GM23338 (cell line): ENCODE results near the gene TTC12. TPM values are rescaled to one million over a fixed set of nuclear protein-coding genes. Genes with fewer than 3 reads are reported as not detected.

Source experiments
- ATAC-seq: fragments of 200-7000 bp; cut with Tn5 transposase; 3 replicates; pipeline ENCODE4 v1.9.1; 2020
- DNase-seq: peaks from one replicate; pipeline ENCODE4 v3.0.0-alpha.2; 2015; ENCODE audit warnings: low spot score
- H2AFZ ChIP-seq: fragments of 200-600 bp; sonication (generic); 2 replicates; pipeline ENCODE4 v1.8.0; 2016; ENCODE audit warnings: antibody characterized with exemption, mild to moderate bottlenecking, moderate library complexity
- H3F3A ChIP-seq: fragments of 200-600 bp; sonication (generic); replicated peaks from 2 replicates; pipeline ENCODE4 v1.8.0; 2017; ENCODE audit warnings: antibody characterized with exemption, mixed run types, low read depth
- H3K27ac ChIP-seq: fragments of 200-600 bp; sonication (generic); 2 replicates; pipeline ENCODE4 v1.6.1; 2016; ENCODE audit warnings: low read depth
- H3K27me3 ChIP-seq: fragments of 200-600 bp; sonication (generic); 2 replicates; pipeline ENCODE4 v1.8.0; 2016; ENCODE audit warnings: mild to moderate bottlenecking, mixed run types, moderate library complexity; ENCODE audit not compliant: insufficient read depth
- H3K36me3 ChIP-seq: fragments of 200-600 bp; sonication (generic); 2 replicates; pipeline ENCODE4 v1.8.0; 2016; ENCODE audit warnings: mild to moderate bottlenecking; ENCODE audit not compliant: insufficient read depth
- H3K4me1 ChIP-seq: fragments of 200-600 bp; sonication (generic); 2 replicates; pipeline ENCODE4 v1.8.0; 2016; ENCODE audit warnings: mild to moderate bottlenecking, moderate library complexity; ENCODE audit not compliant: insufficient read depth
- H3K4me2 ChIP-seq: fragments of 200-600 bp; sonication (generic); 2 replicates; pipeline ENCODE4 v1.7.1; 2017; ENCODE audit warnings: mixed run types
- H3K4me3 ChIP-seq: fragments of 200-600 bp; sonication (generic); 2 replicates; pipeline ENCODE4 v1.6.1; 2016; ENCODE audit warnings: mixed run types
- H3K79me2 ChIP-seq: fragments of 200-600 bp; sonication (generic); replicated peaks from 2 replicates; pipeline ENCODE4 v1.8.0; 2017; ENCODE audit warnings: mild to moderate bottlenecking; ENCODE audit not compliant: insufficient read depth
- H3K9me2 ChIP-seq: fragments of 200-600 bp; sonication (generic); 2 replicates; pipeline ENCODE4 v1.8.0; 2017; ENCODE audit not compliant: insufficient read depth
- H4K20me1 ChIP-seq: fragments of 200-600 bp; sonication (generic); replicated peaks from 2 replicates; pipeline ENCODE4 v1.8.0; 2017; ENCODE audit warnings: mild to moderate bottlenecking; ENCODE audit not compliant: insufficient read depth
- H3K27ac Mint-ChIP-seq: 2 replicates; pipeline ENCODE4 v1.8.0; 2020; ENCODE audit warnings: inconsistent platforms, mild to moderate bottlenecking, moderate library complexity, mixed read lengths
- H3K27me3 Mint-ChIP-seq: 3 replicates; pipeline ENCODE4 v1.8.0; 2022; ENCODE audit warnings: low read depth, mild to moderate bottlenecking, moderate library complexity, mixed read lengths, inconsistent platforms; ENCODE audit not compliant: insufficient read depth, poor library complexity
- H3K36me3 Mint-ChIP-seq: 3 replicates; pipeline ENCODE4 v1.8.0; 2021; ENCODE audit warnings: low read depth, mild to moderate bottlenecking, inconsistent platforms, moderate library complexity, mixed read lengths
- H3K4me1 Mint-ChIP-seq: 3 replicates; pipeline ENCODE4 v1.8.0; 2020; ENCODE audit warnings: mild to moderate bottlenecking, inconsistent platforms, mixed read lengths
- H3K4me3 Mint-ChIP-seq: 3 replicates; pipeline ENCODE4 v1.8.0; 2021; ENCODE audit warnings: moderate library complexity, mild to moderate bottlenecking, inconsistent platforms, mixed read lengths
- H3K9me3 Mint-ChIP-seq: 3 replicates; pipeline ENCODE4 v1.8.0; 2020; ENCODE audit warnings: moderate library complexity, mild to moderate bottlenecking, inconsistent platforms, mixed read lengths
- CREB1 ChIP-seq: fragments of 250-450 bp; sonication (Bioruptor Pico); IDR thresholded peaks from 2 replicates; pipeline ENCODE4 v1.5.0; 2020; ENCODE audit warnings: low read depth, mild to moderate bottlenecking, moderate library complexity
- EZH2phosphoT487 ChIP-seq: fragments of 200-600 bp; sonication (generic); IDR thresholded peaks from one replicate; pipeline ENCODE4 v1.8.1; 2018; ENCODE audit warnings: antibody characterized with exemption; ENCODE audit not compliant: unreplicated experiment
- polyA plus RNA-seq: library from polyadenylated mRNA; unstranded; fragments of >200 nt; fragmentation: Nextera tagmentation; extraction: Ambion mirVana; gene quantifications from 2 replicates; pipeline ENCODE4 v1.2.1, GENCODE V29; 2016
- total RNA-seq: library from RNA; depleted of rRNA; stranded (reverse); fragments of >200 nt; shearing (Covaris generic); gene quantifications from 2 replicates; pipeline ENCODE4 v1.2.3, GENCODE V29; 2014
- TF ChIP-seq, protein P1 (sequence below), 2 experiments: fragments of 200-600 bp in 1 of 2; sonication (generic) in 1 of 2; conservative IDR thresholded peaks; 2 replicates each; pipeline versions ENCODE4 v1.5.1 to v1.6.1; 2016 to 2017; ENCODE audit warnings: antibody characterized with exemption in 2 of 2, low read depth in 2 of 2, mild to moderate bottlenecking in 2 of 2, moderate library complexity in 1 of 2
- TF ChIP-seq, protein P2 (sequence below): fragments of 250-450 bp; sonication (Bioruptor Pico); IDR thresholded peaks from 2 replicates; pipeline ENCODE4 v1.5.0; 2020; ENCODE audit warnings: mild to moderate bottlenecking, moderate library complexity

Gene TTC12
- total and polyA plus RNA-seq, 2 experiments from 2014 or later, result 3.4 to 12.5 TPM

DNA sequence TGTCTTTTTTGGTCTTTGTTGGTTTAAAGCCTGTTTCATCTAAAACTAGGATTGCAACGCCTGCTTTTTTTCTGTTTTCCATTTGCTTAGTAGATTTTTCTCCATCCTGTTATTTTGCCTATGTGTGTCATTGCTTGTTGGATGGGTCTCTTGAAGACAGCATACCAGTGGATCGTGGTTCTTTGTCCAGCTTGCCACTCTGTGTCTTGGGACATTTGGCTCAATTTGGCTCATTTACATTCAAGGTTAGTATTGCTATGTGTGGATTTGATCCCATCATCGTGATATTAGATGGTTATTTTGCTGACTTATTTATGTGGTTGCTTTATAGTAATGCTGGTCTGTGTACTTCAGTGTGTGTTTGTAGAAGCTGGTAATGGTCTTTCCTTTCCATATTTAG is 41.8 kb downstream of the TTC12 start (continued):
- TF ChIP-seq, protein P1, sequence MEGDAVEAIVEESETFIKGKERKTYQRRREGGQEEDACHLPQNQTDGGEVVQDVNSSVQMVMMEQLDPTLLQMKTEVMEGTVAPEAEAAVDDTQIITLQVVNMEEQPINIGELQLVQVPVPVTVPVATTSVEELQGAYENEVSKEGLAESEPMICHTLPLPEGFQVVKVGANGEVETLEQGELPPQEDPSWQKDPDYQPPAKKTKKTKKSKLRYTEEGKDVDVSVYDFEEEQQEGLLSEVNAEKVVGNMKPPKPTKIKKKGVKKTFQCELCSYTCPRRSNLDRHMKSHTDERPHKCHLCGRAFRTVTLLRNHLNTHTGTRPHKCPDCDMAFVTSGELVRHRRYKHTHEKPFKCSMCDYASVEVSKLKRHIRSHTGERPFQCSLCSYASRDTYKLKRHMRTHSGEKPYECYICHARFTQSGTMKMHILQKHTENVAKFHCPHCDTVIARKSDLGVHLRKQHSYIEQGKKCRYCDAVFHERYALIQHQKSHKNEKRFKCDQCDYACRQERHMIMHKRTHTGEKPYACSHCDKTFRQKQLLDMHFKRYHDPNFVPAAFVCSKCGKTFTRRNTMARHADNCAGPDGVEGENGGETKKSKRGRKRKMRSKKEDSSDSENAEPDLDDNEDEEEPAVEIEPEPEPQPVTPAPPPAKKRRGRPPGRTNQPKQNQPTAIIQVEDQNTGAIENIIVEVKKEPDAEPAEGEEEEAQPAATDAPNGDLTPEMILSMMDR (conservative IDR thresholded peaks at IDR 0.05; ENCODE audit: low read depth in 2 of 2), result no peak
- TF ChIP-seq, protein P2, sequence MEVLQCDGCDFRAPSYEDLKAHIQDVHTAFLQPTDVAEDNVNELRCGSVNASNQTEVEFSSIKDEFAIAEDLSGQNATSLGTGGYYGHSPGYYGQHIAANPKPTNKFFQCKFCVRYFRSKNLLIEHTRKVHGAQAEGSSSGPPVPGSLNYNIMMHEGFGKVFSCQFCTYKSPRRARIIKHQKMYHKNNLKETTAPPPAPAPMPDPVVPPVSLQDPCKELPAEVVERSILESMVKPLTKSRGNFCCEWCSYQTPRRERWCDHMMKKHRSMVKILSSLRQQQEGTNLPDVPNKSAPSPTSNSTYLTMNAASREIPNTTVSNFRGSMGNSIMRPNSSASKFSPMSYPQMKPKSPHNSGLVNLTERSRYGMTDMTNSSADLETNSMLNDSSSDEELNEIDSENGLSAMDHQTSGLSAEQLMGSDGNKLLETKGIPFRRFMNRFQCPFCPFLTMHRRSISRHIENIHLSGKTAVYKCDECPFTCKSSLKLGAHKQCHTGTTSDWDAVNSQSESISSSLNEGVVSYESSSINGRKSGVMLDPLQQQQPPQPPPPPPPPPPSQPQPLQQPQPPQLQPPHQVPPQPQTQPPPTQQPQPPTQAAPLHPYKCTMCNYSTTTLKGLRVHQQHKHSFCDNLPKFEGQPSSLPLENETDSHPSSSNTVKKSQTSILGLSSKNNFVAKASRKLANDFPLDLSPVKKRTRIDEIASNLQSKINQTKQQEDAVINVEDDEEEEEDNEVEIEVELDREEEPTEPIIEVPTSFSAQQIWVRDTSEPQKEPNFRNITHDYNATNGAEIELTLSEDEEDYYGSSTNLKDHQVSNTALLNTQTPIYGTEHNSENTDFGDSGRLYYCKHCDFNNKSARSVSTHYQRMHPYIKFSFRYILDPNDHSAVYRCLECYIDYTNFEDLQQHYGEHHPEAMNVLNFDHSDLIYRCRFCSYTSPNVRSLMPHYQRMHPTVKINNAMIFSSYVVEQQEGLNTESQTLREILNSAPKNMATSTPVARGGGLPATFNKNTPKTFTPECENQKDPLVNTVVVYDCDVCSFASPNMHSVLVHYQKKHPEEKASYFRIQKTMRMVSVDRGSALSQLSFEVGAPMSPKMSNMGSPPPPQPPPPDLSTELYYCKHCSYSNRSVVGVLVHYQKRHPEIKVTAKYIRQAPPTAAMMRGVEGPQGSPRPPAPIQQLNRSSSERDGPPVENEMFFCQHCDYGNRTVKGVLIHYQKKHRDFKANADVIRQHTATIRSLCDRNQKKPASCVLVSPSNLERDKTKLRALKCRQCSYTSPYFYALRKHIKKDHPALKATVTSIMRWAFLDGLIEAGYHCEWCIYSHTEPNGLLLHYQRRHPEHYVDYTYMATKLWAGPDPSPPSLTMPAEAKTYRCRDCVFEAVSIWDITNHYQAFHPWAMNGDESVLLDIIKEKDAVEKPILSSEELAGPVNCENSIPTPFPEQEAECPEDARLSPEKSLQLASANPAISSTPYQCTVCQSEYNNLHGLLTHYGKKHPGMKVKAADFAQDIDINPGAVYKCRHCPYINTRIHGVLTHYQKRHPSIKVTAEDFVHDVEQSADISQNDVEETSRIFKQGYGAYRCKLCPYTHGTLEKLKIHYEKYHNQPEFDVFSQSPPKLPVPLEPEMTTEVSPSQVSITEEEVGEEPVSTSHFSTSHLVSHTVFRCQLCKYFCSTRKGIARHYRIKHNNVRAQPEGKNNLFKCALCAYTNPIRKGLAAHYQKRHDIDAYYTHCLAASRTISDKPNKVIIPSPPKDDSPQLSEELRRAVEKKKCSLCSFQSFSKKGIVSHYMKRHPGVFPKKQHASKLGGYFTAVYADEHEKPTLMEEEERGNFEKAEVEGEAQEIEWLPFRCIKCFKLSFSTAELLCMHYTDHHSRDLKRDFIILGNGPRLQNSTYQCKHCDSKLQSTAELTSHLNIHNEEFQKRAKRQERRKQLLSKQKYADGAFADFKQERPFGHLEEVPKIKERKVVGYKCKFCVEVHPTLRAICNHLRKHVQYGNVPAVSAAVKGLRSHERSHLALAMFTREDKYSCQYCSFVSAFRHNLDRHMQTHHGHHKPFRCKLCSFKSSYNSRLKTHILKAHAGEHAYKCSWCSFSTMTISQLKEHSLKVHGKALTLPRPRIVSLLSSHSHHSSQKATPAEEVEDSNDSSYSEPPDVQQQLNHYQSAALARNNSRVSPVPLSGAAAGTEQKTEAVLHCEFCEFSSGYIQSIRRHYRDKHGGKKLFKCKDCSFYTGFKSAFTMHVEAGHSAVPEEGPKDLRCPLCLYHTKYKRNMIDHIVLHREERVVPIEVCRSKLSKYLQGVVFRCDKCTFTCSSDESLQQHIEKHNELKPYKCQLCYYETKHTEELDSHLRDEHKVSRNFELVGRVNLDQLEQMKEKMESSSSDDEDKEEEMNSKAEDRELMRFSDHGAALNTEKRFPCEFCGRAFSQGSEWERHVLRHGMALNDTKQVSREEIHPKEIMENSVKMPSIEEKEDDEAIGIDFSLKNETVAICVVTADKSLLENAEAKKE (CRISPR knock-in tag), result no peak
- no peak for TF ChIP-seq EZH2phosphoT487

DNA sequence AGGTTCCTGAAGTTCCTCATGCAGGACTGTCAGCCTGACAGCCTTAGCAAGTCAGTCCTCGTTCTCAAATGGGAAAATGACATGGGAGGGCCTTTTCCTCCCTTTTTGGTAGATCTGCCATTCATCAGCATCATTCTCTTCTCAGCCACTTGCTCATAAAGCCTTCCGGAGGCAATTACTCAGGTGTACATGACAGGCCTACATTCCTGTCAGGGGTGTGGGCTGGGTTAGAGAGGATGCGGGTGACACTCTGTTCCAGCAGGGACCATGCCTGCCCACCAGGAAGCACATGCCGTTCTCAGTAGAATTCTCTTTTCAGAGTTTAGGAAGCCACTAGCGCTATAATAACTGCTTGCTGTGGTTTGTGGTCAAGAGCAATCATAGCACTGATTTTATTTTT is 49.0 kb downstream of the TTC12 start:
- H3K9me3 Mint-ChIP-seq, result no peaks in the 10 kb centered on the region
- Histone ChIP-seq H3K79me2 (no peaks in the 10 kb centered on the region), H4K20me1 (no peaks in the 10 kb centered on the region), H3K27ac (no peak overlapping the region), H3K9me2 (peaks cover 5% of the 10 kb centered on the region; the same call in 1 of the 2 replicates), H3K4me1 (no peaks in the 10 kb centered on the region), H2AFZ (no peak overlapping the region), H3F3A (no peaks in the 10 kb centered on the region), H3K36me3 (no peaks in the 10 kb centered on the region), H3K4me2 (no peak overlapping the region), H3K27me3 (no peaks in the 10 kb centered on the region), H3K4me3 (no peak overlapping the region)
- peaks cover 8% of the 10 kb centered on the region for H3K4me1 Mint-ChIP-seq
- no peak for ATAC-seq
- H3K4me3 Mint-ChIP-seq, result no peak overlapping the region
- no peaks in the 10 kb centered on the region for H3K36me3 Mint-ChIP-seq
- no peak for TF ChIP-seq CREB1 (CRISPR knock-in tag)
- H3K27me3 Mint-ChIP-seq, result no peaks in the 10 kb centered on the region
- H3K27ac Mint-ChIP-seq, result no peak overlapping the region
- DNase-seq, result no peak
